ENCODE results near the gene CCSER1.
"Not testable (repeated sequence)": the region's sequence is repeated elsewhere in the genome, so short reads cannot be mapped to it uniquely, and the experiment has no call there.

CCSER1 gene

GRCh38 chr4:90903413-90903812 is 776.2 kb downstream of the CCSER1 start:
- H3K4me1 Mint-ChIP-seq; ATAC-seq (ENCODE audit: low read depth); H3K4me3 Mint-ChIP-seq; H3K27ac Mint-ChIP-seq; DNase-seq (ENCODE audit: low spot score in 2 of 2); H3K27me3 Mint-ChIP-seq: not testable (repeated sequence)
- Mint-ChIP-seq H3K36me3 (peaks cover 33% of the 10 kb centered on the region), H3K9me3 (peaks cover 18% of the 10 kb centered on the region)

DNA sequence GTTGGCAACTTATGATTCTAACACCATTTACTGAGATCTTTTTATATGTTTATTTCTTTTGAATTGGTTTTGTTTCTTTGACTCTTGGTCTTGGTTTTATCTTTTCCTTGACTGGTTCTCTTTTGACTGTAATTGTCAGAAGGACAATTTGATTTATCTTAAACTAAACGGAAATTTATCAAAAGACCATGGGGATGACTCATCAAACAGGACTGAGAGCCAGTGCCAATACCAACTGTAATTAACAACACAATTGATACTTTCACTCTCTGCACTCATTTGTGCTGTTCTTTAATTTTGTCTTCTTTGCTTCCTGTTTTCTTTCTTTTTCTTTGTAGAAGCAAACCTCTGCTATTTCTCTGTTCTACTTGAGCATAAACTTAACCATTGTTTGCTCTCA is 776.8 kb downstream of the CCSER1 start:
- DNase-seq (ENCODE audit: low spot score in 2 of 2) = no peak
- H3K27ac Mint-ChIP-seq = no peak overlapping the region

DNA sequence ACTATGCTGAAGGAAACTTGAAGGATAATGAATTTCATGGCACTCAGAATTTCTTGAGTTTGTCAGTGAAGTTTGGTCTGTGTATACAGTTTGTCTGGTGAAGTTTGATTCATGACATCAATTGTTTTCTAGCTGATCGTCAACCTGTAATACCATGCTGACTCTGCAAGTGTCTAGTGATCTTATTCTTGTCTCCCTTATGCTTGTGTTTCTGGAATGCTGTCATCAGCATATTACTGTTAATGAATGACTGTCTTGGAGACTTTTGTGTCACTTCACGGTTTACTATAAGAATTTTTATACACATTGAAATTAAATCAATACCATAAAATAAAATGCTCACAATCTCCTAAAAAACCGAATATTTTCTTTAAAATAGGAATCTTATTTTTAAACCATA is 779.0 kb downstream of the CCSER1 start:
- ATAC-seq (ENCODE audit: low read depth) (no peak), DNase-seq (ENCODE audit: low spot score in 2 of 2) (no peak)
- Mint-ChIP-seq H3K27ac (no peak overlapping the region), H3K4me1 (no peaks in the 10 kb centered on the region), H3K27me3 (no peaks in the 10 kb centered on the region), H3K36me3 (peaks cover 21% of the 10 kb centered on the region), H3K9me3 (peaks cover 13% of the 10 kb centered on the region), H3K4me3 (no peak overlapping the region)

More for the DNA sequence above, 776.8 kb downstream of the CCSER1 start:
- H3K36me3 Mint-ChIP-seq = peaks cover 30% of the 10 kb centered on the region
- no peaks in the 10 kb centered on the region for H3K27me3 Mint-ChIP-seq
- H3K4me3 Mint-ChIP-seq = no peak overlapping the region
- no peak for ATAC-seq (ENCODE audit: low read depth)
- peaks cover 14% of the 10 kb centered on the region for H3K9me3 Mint-ChIP-seq
- no peaks in the 10 kb centered on the region for H3K4me1 Mint-ChIP-seq

GRCh38 chr4:90911724-90912434 is 784.7 kb downstream of the CCSER1 start:
- ATAC-seq (ENCODE audit: low read depth); DNase-seq (ENCODE audit: low spot score in 2 of 2); H3K4me1 Mint-ChIP-seq; H3K4me3 Mint-ChIP-seq; H3K36me3 Mint-ChIP-seq; H3K27ac Mint-ChIP-seq; H3K9me3 Mint-ChIP-seq; H3K27me3 Mint-ChIP-seq: not testable (repeated sequence)

GRCh38 chr4:90922174-90922573 is 795.0 kb downstream of the CCSER1 start:
- Mint-ChIP-seq H3K36me3 (no peaks in the 10 kb centered on the region), H3K4me1 (no peaks in the 10 kb centered on the region), H3K4me3 (no peak overlapping the region), H3K9me3 (no peaks in the 10 kb centered on the region), H3K27me3 (no peaks in the 10 kb centered on the region), H3K27ac (no peak overlapping the region)
- DNase-seq (ENCODE audit: low spot score in 2 of 2) = no peak
- no peak for ATAC-seq (ENCODE audit: low read depth)

GRCh38 chr4:90926957-90927356 is 799.8 kb downstream of the CCSER1 start:
- no peaks in the 10 kb centered on the region for H3K27me3 Mint-ChIP-seq
- H3K27ac Mint-ChIP-seq = no peak overlapping the region
- DNase-seq (ENCODE audit: low spot score in 2 of 2) = no peak
- H3K4me3 Mint-ChIP-seq = no peak overlapping the region
- H3K9me3 Mint-ChIP-seq = no peaks in the 10 kb centered on the region
- H3K36me3 Mint-ChIP-seq = no peaks in the 10 kb centered on the region
- no peaks in the 10 kb centered on the region for H3K4me1 Mint-ChIP-seq
- no peak for ATAC-seq (ENCODE audit: low read depth)

GRCh38 chr4:90943311-90943710 is 816.1 kb downstream of the CCSER1 start:
- Mint-ChIP-seq H3K4me3 (no peak overlapping the region), H3K4me1 (no peaks in the 10 kb centered on the region), H3K27me3 (no peaks in the 10 kb centered on the region), H3K36me3 (peaks cover 6% of the 10 kb centered on the region), H3K9me3 (peaks cover 2% of the 10 kb centered on the region), H3K27ac (no peak overlapping the region)
- DNase-seq (ENCODE audit: low spot score in 2 of 2) = no peak
- no peak for ATAC-seq (ENCODE audit: low read depth)

DNA sequence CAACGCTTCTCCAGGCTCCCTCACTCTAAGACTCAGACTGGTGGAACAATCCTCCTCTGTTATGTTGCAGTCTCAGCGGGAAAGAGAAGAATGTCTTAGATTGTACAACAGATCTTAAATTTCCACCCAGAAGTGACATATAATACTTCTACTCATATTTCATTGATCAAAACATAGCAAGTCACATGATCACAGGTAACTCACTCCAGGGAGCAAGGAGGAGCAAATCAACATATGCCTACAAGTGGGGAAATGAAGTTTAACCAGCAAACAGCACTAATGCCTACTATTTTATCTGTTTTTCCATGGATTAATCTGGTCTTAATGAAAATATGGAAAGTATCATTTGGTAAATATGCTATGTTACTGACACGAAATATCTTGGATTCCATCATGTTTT is 819.8 kb downstream of the CCSER1 start:
- peaks cover 2% of the 10 kb centered on the region for H3K36me3 Mint-ChIP-seq
- H3K9me3 Mint-ChIP-seq = peaks cover 2% of the 10 kb centered on the region
- ATAC-seq (ENCODE audit: low read depth) (no peak), DNase-seq (ENCODE audit: low spot score in 2 of 2) (no peak)
- H3K27me3 Mint-ChIP-seq = no peaks in the 10 kb centered on the region
- no peak overlapping the region for H3K4me3 Mint-ChIP-seq
- H3K4me1 Mint-ChIP-seq = no peaks in the 10 kb centered on the region
- no peak overlapping the region for H3K27ac Mint-ChIP-seq

DNA sequence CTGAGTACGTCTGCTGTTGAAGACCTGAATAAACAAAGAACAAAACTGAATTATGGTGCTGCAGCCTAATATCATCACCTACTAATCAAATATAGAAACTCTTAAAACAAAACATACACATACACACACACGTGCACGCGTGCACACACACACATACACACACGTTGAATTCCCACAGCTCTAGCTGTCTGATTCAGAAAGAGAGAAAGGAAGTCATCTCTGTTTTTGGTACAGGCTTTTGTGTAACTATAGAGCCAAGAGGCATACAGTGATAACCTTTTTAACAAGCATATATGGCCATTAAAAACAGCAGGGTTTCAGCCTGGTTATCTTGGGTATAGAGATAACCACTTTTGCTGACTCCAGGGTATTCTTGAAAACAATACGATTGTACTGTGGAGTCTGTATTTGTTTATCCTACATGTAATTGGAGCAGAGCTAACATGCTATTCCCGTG is 823.2 kb downstream of the CCSER1 start:
- H3K9me3 Mint-ChIP-seq = no peaks in the 10 kb centered on the region
- H3K27ac Mint-ChIP-seq = no peak overlapping the region
- H3K27me3 Mint-ChIP-seq = no peaks in the 10 kb centered on the region
- ATAC-seq (ENCODE audit: low read depth) = no peak
- no peaks in the 10 kb centered on the region for H3K4me1 Mint-ChIP-seq
- H3K36me3 Mint-ChIP-seq = no peaks in the 10 kb centered on the region
- no peak for DNase-seq (ENCODE audit: low spot score in 2 of 2)
- no peak overlapping the region for H3K4me3 Mint-ChIP-seq

GRCh38 chr4:90951037-90951436 is 823.8 kb downstream of the CCSER1 start:
- no peak for ATAC-seq (ENCODE audit: low read depth)
- no peaks in the 10 kb centered on the region for H3K9me3 Mint-ChIP-seq
- H3K27ac Mint-ChIP-seq = no peak overlapping the region
- no peak overlapping the region for H3K4me3 Mint-ChIP-seq
- H3K4me1 Mint-ChIP-seq = no peaks in the 10 kb centered on the region
- H3K27me3 Mint-ChIP-seq = no peaks in the 10 kb centered on the region
- no peaks in the 10 kb centered on the region for H3K36me3 Mint-ChIP-seq
- DNase-seq (ENCODE audit: low spot score in 2 of 2) = no peak

DNA sequence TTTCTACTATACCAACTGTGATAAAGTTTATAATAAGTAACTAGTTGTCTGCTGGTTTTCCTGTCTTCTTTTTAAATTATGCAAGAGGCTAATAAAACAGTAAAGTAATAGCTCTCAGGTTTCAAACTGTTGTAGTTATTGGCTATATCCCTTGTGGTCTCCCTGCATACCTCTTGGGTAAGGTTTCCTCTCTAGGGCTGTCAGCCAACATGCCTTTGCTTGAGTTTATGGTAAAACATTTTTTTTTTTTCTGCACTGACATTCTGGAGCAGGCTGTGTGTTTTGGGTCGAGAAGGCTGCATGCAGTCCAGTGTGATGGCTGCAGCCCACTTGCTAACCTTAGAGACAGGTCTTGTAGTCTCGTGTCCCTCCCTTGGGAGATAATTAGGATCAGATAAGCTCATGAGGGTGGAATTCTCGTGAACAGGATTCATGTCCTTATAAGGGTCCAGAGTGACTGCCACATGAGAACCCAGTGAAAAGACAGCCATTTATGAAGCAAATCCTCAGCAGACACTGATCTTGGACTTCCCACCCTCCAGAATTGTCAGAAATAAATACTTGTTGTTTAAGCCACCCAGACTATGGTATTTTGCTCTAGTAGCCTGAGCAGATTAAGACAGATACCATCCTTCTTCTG is 831.2 kb downstream of the CCSER1 start:
- no peaks in the 10 kb centered on the region for H3K27me3 Mint-ChIP-seq
- peaks cover 2% of the 10 kb centered on the region for H3K9me3 Mint-ChIP-seq
- ATAC-seq (ENCODE audit: low read depth) (no peak), DNase-seq (ENCODE audit: low spot score in 2 of 2) (no peak)
- H3K4me1 Mint-ChIP-seq = no peaks in the 10 kb centered on the region
- H3K36me3 Mint-ChIP-seq = peaks cover 2% of the 10 kb centered on the region
- no peak overlapping the region for H3K27ac Mint-ChIP-seq
- no peak overlapping the region for H3K4me3 Mint-ChIP-seq

DNA sequence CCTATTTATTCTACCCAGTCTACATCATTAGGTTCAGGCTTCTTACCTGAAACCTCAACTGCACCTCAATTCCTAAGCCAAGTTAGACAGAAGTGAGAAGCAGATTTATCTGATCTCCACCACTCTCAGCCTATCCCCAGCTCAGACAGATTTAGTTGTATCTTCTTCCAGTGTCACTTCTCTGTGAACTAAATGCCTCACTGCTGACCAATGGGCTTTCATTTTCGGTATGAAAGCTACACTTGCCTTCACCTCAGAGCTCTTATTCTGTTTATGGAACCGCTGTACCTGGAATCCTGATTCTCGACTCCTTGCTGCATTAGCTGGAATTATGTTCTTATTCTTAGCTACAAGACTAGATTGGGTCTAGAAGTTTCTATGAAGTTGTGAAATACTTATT is 833.2 kb downstream of the CCSER1 start:
- ATAC-seq (ENCODE audit: low read depth) (no peak), DNase-seq (ENCODE audit: low spot score in 2 of 2) (no peak)
- Mint-ChIP-seq H3K4me1 (no peaks in the 10 kb centered on the region), H3K27ac (no peak overlapping the region), H3K4me3 (no peak overlapping the region), H3K36me3 (peaks cover 2% of the 10 kb centered on the region), H3K27me3 (no peaks in the 10 kb centered on the region), H3K9me3 (peaks cover 2% of the 10 kb centered on the region)

DNA sequence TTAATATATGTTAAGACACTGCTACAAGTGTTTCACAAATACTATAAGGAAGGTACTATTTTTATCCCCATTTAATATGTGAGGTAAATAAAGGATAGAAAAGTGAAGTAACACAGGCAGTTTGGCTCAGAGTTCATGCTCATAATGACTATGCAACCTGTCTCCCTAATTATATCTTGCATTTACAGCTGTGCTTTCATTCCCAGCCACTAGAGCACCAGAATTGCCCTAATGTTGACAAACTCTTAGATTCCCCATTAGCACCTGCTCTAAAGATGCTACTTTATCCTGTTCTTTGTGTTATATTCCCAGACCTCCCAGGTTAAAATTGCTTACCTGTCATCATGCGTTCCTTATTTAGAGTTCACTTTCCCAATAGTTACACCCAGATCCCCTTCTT is 833.6 kb downstream of the CCSER1 start:
- Mint-ChIP-seq H3K27ac (no peak overlapping the region), H3K4me1 (no peaks in the 10 kb centered on the region), H3K4me3 (no peak overlapping the region), H3K36me3 (peaks cover 2% of the 10 kb centered on the region), H3K27me3 (no peaks in the 10 kb centered on the region), H3K9me3 (peaks cover 2% of the 10 kb centered on the region)
- DNase-seq (ENCODE audit: low spot score in 2 of 2) (no peak), ATAC-seq (ENCODE audit: low read depth) (no peak)

DNA sequence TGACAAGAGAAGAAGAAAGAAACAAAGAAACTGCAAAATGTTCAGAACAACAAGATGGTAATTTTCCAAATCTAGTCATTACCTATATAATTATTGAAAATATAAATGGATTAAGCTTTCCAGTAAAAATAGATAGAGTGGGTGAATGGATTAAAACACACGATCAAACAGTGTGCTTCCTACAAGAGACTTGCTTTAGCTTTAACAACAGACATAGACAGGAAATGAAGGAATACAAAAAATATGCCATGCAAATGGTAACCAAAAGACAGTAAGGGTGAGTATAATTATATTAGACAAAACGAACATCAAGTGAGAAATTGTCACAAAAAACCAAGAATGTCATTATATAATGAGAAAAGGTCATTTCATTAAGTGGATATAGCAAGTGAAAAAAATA is 842.8 kb downstream of the CCSER1 start:
- Mint-ChIP-seq H3K9me3 (peaks cover 12% of the 10 kb centered on the region), H3K4me1 (no peaks in the 10 kb centered on the region), H3K27me3 (no peaks in the 10 kb centered on the region), H3K27ac (no peak overlapping the region), H3K36me3 (no peaks in the 10 kb centered on the region), H3K4me3 (no peak overlapping the region)
- ATAC-seq (ENCODE audit: low read depth) (no peak), DNase-seq (ENCODE audit: low spot score in 2 of 2) (no peak)

- Mint-ChIP-seq H3K4me3 (no peak overlapping the region), H3K4me1 (no peaks in the 10 kb centered on the region), H3K9me3 (no peaks in the 10 kb centered on the region), H3K27me3 (no peaks in the 10 kb centered on the region), H3K36me3 (no peaks in the 10 kb centered on the region), H3K27ac (no peak overlapping the region)
- no peak for ATAC-seq (ENCODE audit: low read depth)
- no peak for DNase-seq (ENCODE audit: low spot score in 2 of 2)
Observed at GRCh38 chr4:90977726-90978125, 850.5 kb downstream of the CCSER1 start.
